GM12864 (cell line): ENCODE results near the gene TMOD2.
A peak's percentile ranks its signal among the peaks of the same experiment; 100 is the strongest.
"Not testable (repeated sequence)": the region's sequence is repeated elsewhere in the genome, so short reads cannot be mapped to it uniquely, and the experiment has no call there.

Experiments
- DNase-seq: peaks from one replicate; pipeline ENCODE4 v3.0.0-alpha.2; 2011; ENCODE audit warnings: low read depth
- H3K4me3 ChIP-seq: 2 replicates; pipeline ENCODE4 v1.5.1; 2011; ENCODE audit warnings: mild to moderate bottlenecking, low read depth, low read length, control low read depth
- TF ChIP-seq, protein P1 (sequence below): IDR thresholded peaks from 2 replicates; pipeline ENCODE4 v1.5.1; 2011; ENCODE audit warnings: low read depth, mild to moderate bottlenecking, moderate library complexity, low read length, control low read depth, inconsistent platforms; ENCODE audit errors: missing control alignments

Gene TMOD2

GRCh38 chr15:51782357-51782896, 31.0 kb downstream of the TMOD2 start:
- TF ChIP-seq, protein P1, sequence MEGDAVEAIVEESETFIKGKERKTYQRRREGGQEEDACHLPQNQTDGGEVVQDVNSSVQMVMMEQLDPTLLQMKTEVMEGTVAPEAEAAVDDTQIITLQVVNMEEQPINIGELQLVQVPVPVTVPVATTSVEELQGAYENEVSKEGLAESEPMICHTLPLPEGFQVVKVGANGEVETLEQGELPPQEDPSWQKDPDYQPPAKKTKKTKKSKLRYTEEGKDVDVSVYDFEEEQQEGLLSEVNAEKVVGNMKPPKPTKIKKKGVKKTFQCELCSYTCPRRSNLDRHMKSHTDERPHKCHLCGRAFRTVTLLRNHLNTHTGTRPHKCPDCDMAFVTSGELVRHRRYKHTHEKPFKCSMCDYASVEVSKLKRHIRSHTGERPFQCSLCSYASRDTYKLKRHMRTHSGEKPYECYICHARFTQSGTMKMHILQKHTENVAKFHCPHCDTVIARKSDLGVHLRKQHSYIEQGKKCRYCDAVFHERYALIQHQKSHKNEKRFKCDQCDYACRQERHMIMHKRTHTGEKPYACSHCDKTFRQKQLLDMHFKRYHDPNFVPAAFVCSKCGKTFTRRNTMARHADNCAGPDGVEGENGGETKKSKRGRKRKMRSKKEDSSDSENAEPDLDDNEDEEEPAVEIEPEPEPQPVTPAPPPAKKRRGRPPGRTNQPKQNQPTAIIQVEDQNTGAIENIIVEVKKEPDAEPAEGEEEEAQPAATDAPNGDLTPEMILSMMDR: peak; percentile 18
- no peak for DNase-seq
- no peak overlapping the region for H3K4me3 ChIP-seq

DNA sequence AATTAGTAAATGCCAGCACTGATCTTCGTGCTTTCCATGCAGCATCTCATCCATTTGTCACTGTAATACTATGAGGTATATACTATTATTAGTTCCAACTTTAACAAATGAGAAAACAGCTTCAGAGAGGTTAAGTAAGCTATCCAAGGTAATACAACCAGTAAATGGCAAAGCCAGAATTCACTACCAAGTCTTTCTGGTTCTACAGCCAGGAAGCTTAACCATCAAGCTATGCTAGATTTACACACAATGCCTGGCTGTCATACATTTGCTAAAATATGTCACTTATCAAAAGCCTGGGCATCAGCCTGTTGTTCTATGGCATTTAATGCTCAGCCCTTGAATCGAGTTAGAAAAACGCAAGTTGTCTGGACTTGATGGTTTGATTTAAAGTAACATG, 32.6 kb downstream of the TMOD2 start:
- no peak overlapping the region for H3K4me3 ChIP-seq
- TF ChIP-seq, protein P1: no peak
- no peak for DNase-seq

- not testable (repeated sequence) for DNase-seq, H3K4me3 ChIP-seq
Measured at GRCh38 chr15:51787130-51787529, 35.7 kb downstream of the TMOD2 start.

- not testable (repeated sequence) for H3K4me3 ChIP-seq, DNase-seq
Measured at GRCh38 chr15:51792474-51792873, 41.1 kb downstream of the TMOD2 start.

- TF ChIP-seq, protein P1: no peak
- no peak overlapping the region for H3K4me3 ChIP-seq
- no peak for DNase-seq
Measured at GRCh38 chr15:51793521-51794305, 42.3 kb downstream of the TMOD2 start.

DNA sequence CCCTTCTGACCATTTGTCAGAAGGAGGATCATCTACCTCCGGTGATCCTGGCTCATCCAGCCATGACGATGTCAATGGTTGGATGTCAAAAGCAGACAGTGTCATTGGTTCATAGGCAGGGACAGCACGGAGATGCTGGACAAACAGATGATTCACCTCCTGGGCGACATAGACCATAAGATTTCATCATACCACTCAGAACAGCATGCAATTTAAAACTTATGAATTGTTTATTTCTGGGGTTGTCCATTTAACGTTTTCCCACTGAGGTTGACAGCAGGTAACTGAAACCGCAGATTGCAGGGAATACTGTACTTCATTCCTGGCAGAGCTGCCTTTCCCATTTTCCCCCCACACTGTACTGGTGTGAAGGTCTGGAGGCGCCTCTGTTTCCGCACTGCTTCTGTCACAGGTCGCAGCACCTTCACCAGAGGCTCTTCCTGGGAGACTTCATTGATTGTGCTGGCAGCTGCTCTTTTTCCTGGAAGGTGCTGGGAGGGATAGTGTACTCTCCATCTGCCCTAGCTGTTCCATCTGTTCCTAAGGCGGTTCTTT, 45.5 kb downstream of the TMOD2 start:
- no peak overlapping the region for H3K4me3 ChIP-seq
- TF ChIP-seq, protein P1: no peak
- no peak for DNase-seq

GRCh38 chr15:51798281-51798680, 46.9 kb downstream of the TMOD2 start:
- DNase-seq: no peak
- TF ChIP-seq, protein P1: no peak
- no peak overlapping the region for H3K4me3 ChIP-seq
